ENCODE measurements around the gene APOBEC3C. TPM values are rescaled to one million over a fixed set of nuclear protein-coding genes. Genes with fewer than 3 reads are reported as not detected.
A peak's percentile ranks its signal among the peaks of the same experiment; 100 is the strongest.
"Not testable (repeated sequence)": the region's sequence is repeated elsewhere in the genome, so short reads cannot be mapped to it uniquely, and the experiment has no call there.

The APOBEC3C gene
- total RNA-seq, 8 experiments from 2014 or later, result 0.96 to 59.2 (median 4.5) TPM

DNA sequence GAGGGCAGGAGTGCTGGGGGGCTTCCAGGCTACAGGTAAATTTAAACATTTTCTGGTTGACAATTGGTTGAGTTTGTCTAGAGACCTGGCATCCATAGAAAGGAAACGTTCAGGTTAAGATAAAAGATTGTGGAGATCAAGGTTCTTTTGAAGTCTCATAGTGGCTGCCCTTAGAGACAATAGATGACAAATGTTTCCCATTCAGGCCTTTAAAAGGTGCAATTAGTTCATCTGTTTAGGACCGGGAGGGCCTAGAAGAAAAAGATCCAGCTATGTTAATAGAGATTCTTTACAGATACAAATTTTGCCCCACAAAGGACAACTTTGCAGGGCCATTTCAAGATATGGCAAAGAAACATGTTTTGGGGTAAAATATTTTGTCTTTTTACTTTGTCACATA, 23.0 kb downstream of the APOBEC3C start:
- WGBS, 10 experiments, result 0 to 64% (median 17%) methylated on average over 1 to 2 of the region's 2 CpGs; no CpG with 5 or more reads in 3 of the 10 experiments
- H3K27ac ChIP-seq; in situ Hi-C loops (cut with MboI; ENCODE audit: low pct_unique_long_range_greater_than_20kb in 2 of 9, low sequenced_read_pairs in 9 of 9, unreplicated experiment in 9 of 9); H3K4me3 ChIP-seq; ATAC-seq (replicated peaks in 6 of 8): not testable (repeated sequence)
- H3K4me1 ChIP-seq (replicated peaks in 1 of 2), result peaks cover 26 to 27% of the 10 kb centered on the region in 2 donors

DNA sequence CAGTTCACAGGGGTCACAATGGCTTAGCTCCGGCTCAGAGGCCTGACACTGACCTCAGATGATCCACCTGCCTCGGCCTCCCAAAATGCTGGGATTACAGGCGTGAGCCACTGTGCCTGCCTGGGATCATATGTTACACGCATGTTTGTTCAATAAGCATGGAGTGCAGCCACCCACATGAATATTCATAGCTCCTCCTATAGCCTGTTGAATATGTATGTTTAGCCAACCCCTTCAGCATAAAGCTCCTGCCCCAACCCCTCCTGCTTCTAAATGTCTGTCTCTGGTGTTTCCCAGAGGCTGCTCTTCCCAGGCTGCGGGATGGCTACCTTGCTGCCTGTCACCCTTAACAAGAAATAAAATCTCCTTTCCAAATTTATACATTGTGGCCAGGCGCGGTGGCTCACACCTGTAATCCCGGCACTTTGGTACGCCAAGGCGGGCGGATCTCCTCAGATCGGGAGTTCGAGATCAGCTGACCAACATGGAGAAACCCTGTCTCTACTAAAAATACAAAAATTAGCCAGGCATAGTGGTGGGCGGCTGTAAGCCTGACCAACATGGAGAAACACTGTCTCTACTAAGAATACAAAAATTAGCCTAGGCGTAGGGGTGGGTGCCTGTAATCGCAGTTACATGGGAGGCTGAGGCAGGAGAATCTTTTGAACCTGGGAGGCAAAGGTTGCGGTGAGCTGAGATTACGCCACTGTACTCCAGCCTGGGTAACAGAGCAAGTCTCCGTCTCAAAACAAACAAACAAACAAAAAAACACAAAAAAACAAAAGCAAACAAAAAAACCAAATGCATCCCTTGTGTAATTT, 25.5 kb downstream of the APOBEC3C start:
- WGBS, 10 experiments, result 72 to 95% (median 90%) methylated on average over 4 to 10 of the region's 19 CpGs; no CpG with 5 or more reads in 5 of the 10 experiments
- peaks cover 28 to 30% of the 10 kb centered on the region in 2 donors for H3K4me1 ChIP-seq (replicated peaks in 1 of 2)
- H3K27ac ChIP-seq, result peak overlapping the region in 1 of 2 donors; percentile 74
- in situ Hi-C loops (cut with MboI; ENCODE audit: low pct_unique_long_range_greater_than_20kb in 2 of 9, low sequenced_read_pairs in 9 of 9, unreplicated experiment in 9 of 9), result no loop called here
- ATAC-seq (replicated peaks in 6 of 8), result peak in 1 of 8 experiments; percentile 63
- H3K4me3 ChIP-seq, result peak overlapping the region in 1 of 5 donors; percentile 34

DNA sequence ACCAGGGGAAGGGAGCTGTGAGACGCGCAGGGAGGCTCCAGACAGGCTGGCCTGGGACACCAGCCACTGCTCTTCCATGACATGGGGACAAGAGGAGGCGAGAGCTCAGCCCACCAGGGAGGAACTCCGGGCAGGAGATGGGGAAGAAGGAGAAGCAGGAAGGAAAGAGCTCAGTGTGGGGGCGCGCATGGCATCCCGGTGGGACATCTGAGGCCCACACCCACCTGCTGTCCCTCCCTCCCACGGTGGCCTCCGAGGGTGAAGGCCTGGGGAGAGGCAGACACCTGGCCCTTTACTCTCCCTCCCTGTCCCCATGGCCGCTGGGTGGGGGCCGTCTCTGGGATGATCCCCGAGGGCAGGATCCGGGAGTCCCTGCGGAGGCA, 26.1 kb downstream of the APOBEC3C start:
- WGBS, 10 experiments, result 0 to 40% (median 4%) methylated on average over 1 to 2 of the region's 14 CpGs; no CpG with 5 or more reads in 6 of the 10 experiments
- in situ Hi-C loops (cut with MboI; ENCODE audit: low pct_unique_long_range_greater_than_20kb in 2 of 9, low sequenced_read_pairs in 9 of 9, unreplicated experiment in 9 of 9); ATAC-seq (replicated peaks in 6 of 8): not testable (repeated sequence)
- Histone ChIP-seq H3K4me1 (replicated peaks in 1 of 2) (peaks cover 31 to 32% of the 10 kb centered on the region in 2 donors), H3K27ac (peak overlapping the region in 1 of 2 donors; percentile 74), H3K4me3 (peak overlapping the region in 3 of 5 donors; percentile 20 to 34 (median 28))

DNA sequence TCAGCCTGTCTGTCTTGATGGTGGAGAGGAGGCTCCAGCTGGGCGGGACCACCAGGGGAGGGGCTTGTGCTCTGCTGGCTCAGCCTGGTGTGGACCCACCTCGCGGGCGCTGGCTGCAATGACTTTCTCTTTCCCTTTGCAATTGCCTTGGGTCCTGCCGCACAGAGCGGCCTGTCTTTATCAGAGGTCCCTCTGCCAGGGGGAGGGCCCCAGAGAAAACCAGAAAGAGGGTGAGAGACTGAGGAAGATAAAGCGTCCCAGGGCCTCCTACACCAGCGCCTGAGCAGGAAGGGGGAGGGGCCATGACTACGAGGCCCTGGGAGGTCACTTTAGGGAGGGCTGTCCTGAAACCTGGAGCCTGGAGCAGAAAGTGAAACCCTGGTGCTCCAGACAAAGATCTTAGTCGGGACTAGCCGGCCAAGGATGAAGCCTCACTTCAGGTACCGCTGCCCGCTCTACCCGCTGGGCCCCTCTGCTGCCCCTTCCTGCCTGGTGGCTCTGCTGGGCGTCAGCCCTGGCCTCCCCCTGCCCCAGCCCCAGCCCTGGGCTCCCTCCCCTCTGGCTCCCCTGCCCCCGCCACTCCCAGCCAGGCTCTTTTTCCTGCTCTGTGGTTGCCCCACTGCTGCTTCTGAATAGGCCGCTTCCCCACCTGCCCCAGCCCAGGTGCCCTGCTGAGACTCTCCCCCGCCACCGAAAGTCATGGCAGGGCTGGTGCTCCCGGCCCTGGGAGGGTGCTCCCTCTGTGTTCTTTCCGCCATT, 26.7 kb downstream of the APOBEC3C start, which contains the start of gene APOBEC3F:
Gene APOBEC3F, plus strand, starts transcription at position 327 of the 759 bp plus-strand sequence. Its CDS starts 97 bp downstream, at position 424.
- in situ Hi-C loops (cut with MboI; ENCODE audit: low pct_unique_long_range_greater_than_20kb in 2 of 9, low sequenced_read_pairs in 9 of 9, unreplicated experiment in 9 of 9), result not testable (repeated sequence)
- WGBS, 10 experiments, result 48% methylated on average over 4 of the region's 21 CpGs; no CpG with 5 or more reads in 9 of the 10 experiments
- H3K4me3 ChIP-seq, result peak within 1 kb of the TSS in 4 of 5 donors; percentile 21 to 35 (median 29)
- peak within 1 kb of the TSS; percentile 64 to 84 for H3K27ac ChIP-seq
- peaks cover 37 to 38% of the 10 kb centered on the region in 2 donors for H3K4me1 ChIP-seq (replicated peaks in 1 of 2)
- ATAC-seq (replicated peaks in 6 of 8), result peak; percentile 92 to 96 (median 94)

DNA sequence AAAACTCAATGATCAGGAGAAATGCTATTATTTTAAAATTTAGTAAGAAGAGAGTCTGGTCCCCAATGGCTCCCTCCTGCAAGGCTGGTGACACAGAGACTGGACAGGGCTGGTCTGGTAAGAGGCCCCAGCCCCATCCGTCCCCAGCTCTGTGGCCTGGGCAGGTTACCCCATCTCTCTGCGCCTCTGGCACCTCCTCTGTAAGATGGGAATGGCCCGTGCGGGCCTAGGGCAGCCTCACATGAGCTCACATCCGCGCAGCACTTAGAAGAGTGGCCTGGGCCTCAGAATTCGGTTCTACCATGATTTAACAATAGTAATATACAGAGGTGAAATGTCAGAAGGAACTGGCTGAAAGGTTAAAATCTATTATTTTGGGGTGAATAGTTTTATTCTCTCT, 27.9 kb downstream of the APOBEC3C start:
- Histone ChIP-seq H3K4me1 (replicated peaks in 1 of 2) (peaks cover 41 to 42% of the 10 kb centered on the region in 2 donors), H3K4me3 (no peak overlapping the region), H3K27ac (peak overlapping the region in 1 of 2 donors; percentile 14)
- in situ Hi-C loops (cut with MboI; ENCODE audit: low pct_unique_long_range_greater_than_20kb in 2 of 9, low sequenced_read_pairs in 9 of 9, unreplicated experiment in 9 of 9), result no loop called here
- 57 to 100% (median 93%) methylated on average over 1 to 5 of the region's 7 CpGs; no CpG with 5 or more reads in 4 of the 10 experiments for WGBS, 10 experiments
- ATAC-seq (replicated peaks in 6 of 8), result no peak

DNA sequence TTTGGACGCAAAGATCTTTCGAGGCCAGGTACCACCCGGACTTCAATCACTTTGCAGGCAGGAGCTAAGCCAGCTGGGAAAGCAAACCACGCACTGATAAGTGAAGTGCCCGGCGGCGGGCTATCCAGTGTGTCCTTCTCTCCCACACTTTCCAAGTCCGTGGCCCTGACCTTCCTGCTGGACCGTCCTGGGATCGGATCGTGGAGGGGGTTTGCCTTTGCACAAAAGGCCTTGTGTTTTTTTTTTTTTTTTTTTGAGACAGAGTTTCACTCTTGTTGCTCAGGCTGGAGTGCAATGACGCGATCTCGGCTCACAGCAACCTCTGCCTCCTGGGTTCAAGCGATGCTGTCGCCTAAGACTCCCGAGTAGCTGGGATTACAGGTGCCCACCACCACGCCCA, 29.0 kb downstream of the APOBEC3C start:
- WGBS, 10 experiments, result 95% methylated on average over 3 of the region's 18 CpGs; no CpG with 5 or more reads in 9 of the 10 experiments
- ATAC-seq (replicated peaks in 6 of 8); H3K27ac ChIP-seq; in situ Hi-C loops (cut with MboI; ENCODE audit: low pct_unique_long_range_greater_than_20kb in 2 of 9, low sequenced_read_pairs in 9 of 9, unreplicated experiment in 9 of 9); H3K4me3 ChIP-seq: not testable (repeated sequence)
- peaks cover 38 to 42% of the 10 kb centered on the region in 2 donors for H3K4me1 ChIP-seq (replicated peaks in 1 of 2)

DNA sequence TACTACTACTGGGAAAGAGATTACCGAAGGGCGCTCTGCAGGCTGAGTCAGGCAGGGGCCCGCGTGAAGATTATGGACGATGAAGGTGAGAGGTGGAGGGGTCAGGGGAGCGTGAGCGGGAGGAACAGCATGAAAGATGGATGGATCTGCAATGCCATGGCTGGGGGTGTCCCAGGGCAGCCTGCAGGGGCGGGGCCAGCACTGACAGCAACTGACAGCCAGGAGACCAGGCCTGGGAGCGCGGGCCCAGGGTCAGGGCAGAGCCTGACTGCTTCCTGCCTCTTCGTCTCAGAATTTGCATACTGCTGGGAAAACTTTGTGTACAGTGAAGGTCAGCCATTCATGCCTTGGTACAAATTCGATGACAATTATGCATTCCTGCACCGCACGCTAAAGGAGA, 31.1 kb downstream of the APOBEC3C start:
- in situ Hi-C loops (cut with MboI; ENCODE audit: low pct_unique_long_range_greater_than_20kb in 2 of 9, low sequenced_read_pairs in 9 of 9, unreplicated experiment in 9 of 9); H3K27ac ChIP-seq: not testable (repeated sequence)
- WGBS, 10 experiments, result 40 to 86% (median 60%) methylated on average over 1 to 7 of the region's 14 CpGs; no CpG with 5 or more reads in 6 of the 10 experiments

DNA sequence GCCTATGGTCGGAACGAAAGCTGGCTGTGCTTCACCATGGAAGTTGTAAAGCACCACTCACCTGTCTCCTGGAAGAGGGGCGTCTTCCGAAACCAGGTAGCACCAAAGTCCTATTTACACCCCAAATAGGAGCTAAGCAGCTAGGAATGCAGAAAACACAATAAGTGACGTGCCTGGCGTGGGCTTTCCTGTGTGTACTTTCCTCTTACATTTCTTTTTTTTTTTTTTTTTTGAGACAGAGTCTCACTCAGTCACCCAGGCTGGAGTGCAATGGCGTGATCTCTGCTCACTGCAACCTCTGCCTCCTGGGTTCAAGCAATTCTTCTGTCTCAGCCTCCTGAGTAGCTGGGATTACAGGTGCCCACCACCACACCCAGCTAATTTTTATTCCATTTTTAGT, 35.4 kb downstream of the APOBEC3C start:
- peaks cover 13% of the 10 kb centered on the region in 2 donors for H3K4me1 ChIP-seq (replicated peaks in 1 of 2)
- H3K27ac ChIP-seq; ATAC-seq (replicated peaks in 6 of 8); in situ Hi-C loops (cut with MboI; ENCODE audit: low pct_unique_long_range_greater_than_20kb in 2 of 9, low sequenced_read_pairs in 9 of 9, unreplicated experiment in 9 of 9); H3K4me3 ChIP-seq: not testable (repeated sequence)
- 87 to 100% (median 95%) methylated on average over 1 to 6 of the region's 7 CpGs; no CpG with 5 or more reads in 1 of the 10 experiments for WGBS, 10 experiments

More for the DNA sequence above, 31.1 kb downstream of the APOBEC3C start:
- H3K4me3 ChIP-seq, result not testable (repeated sequence)
- ATAC-seq (replicated peaks in 6 of 8), result peak in 3 of 8 experiments; percentile 28 to 49 (median 29)
- peaks cover 30 to 32% of the 10 kb centered on the region in 2 donors for H3K4me1 ChIP-seq (replicated peaks in 1 of 2)

DNA sequence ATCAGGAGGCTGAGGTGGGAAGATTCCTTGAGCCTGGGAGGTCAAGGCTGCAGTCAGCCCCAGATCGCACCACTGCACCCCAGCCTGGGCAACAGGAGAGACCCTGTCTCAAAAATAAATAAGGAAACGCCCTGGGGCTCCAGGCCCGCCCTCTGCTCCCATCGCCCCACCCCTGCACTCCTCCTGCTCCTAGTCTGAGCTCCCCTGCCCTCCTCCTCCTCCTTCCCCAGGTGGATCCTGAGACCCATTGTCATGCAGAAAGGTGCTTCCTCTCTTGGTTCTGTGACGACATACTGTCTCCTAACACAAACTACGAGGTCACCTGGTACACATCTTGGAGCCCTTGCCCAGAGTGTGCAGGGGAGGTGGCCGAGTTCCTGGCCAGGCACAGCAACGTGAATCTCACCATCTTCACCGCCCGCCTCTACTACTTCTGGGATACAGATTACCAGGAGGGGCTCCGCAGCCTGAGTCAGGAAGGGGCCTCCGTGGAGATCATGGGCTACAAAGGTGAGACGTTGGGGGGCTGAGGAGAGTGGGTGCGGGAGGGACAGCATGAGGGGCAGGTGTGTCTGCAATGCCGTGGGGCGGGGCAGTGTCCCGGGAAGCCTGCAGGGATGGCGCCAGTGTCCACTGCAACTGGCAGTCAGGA, 37.9 kb downstream of the APOBEC3C start:
- in situ Hi-C loops (cut with MboI; ENCODE audit: low pct_unique_long_range_greater_than_20kb in 2 of 9, low sequenced_read_pairs in 9 of 9, unreplicated experiment in 9 of 9); ATAC-seq (replicated peaks in 6 of 8); H3K27ac ChIP-seq; H3K4me3 ChIP-seq; H3K4me1 ChIP-seq (replicated peaks in 1 of 2): not testable (repeated sequence)
- WGBS, 10 experiments, result 70 to 90% (median 80%) methylated on average over 2 of the region's 18 CpGs; no CpG with 5 or more reads in 7 of the 10 experiments

DNA sequence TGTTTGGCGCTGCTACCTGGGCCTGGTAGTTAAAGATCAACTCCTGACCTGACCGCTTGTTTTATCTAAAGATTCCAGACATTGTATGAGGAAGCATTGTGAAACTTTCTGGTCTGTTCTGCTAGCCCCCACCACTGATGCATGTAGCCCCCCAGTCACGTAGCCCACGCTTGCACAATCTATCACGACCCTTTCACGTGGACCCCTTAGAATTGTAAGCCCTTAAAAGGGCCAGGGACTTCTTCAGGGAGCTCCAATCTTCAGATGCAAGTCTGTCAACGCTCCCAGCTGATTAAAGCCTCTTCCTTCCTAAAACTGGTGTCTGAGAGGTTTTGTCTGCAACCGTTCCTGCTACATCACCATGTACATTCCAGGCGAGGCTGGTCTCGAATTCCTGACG, 41.6 kb downstream of the APOBEC3C start:
- Histone ChIP-seq H3K4me1 (replicated peaks in 1 of 2) (no peaks in the 10 kb centered on the region), H3K4me3 (no peak overlapping the region), H3K27ac (no peak overlapping the region)
- in situ Hi-C loops (cut with MboI; ENCODE audit: low pct_unique_long_range_greater_than_20kb in 2 of 9, low sequenced_read_pairs in 9 of 9, unreplicated experiment in 9 of 9), result no loop called here
- WGBS, 10 experiments, result 30 to 100% (median 94%) methylated on average over 1 to 7 of the region's 11 CpGs; no CpG with 5 or more reads in 1 of the 10 experiments
- ATAC-seq (replicated peaks in 6 of 8), result no peak

DNA sequence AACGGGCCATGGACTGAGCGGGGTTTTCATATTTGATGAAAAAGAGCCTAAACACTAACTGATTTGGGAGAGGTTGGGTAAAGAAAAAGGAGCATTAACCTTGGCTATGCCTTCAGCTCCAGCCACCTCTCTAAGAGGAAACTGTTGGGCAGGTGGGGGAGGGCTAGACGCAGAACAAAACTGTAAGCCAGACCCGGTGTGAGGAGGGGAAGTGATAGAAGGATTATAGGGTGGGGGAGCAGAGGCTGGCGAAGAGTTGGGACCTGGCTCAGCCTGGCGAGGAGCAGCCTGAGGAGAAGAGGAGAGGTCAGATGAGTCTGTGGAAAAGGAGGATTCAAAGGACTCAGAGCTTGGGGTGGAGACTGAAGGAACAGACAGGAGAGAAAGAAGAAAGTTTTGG, 47.2 kb downstream of the APOBEC3C start:
- H3K4me3 ChIP-seq; ATAC-seq (replicated peaks in 6 of 8); in situ Hi-C loops (cut with MboI; ENCODE audit: low pct_unique_long_range_greater_than_20kb in 2 of 9, low sequenced_read_pairs in 9 of 9, unreplicated experiment in 9 of 9); H3K4me1 ChIP-seq (replicated peaks in 1 of 2); H3K27ac ChIP-seq: not testable (repeated sequence)
- WGBS, 10 experiments, result 33 to 80% (median 79%) methylated on average over 1 to 5 of the region's 6 CpGs; no CpG with 5 or more reads in 3 of the 10 experiments

DNA sequence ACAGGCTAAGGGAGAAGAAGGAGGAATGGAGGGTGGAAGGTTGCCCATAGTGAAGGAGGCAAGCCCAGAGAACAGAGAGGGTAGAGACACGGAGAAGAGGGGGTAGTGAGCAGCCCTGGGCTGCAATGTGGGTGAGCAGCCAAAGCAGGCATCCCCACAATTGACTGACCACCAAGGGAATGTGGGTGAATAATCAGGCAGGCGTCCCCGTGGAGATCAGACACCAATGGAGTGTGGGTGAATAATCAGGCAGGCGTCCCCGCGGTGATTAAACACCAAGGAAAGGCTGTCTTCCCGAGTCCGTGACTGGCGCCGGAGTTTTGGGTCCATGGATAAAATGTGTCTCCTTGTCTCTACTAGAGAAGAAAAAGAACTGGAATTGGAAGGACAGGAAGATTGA, 47.9 kb downstream of the APOBEC3C start:
- H3K4me1 ChIP-seq (replicated peaks in 1 of 2); ATAC-seq (replicated peaks in 6 of 8); in situ Hi-C loops (cut with MboI; ENCODE audit: low pct_unique_long_range_greater_than_20kb in 2 of 9, low sequenced_read_pairs in 9 of 9, unreplicated experiment in 9 of 9); H3K4me3 ChIP-seq; H3K27ac ChIP-seq: not testable (repeated sequence)
- WGBS, 10 experiments, result 40 to 93% (median 83%) methylated on average over 1 to 10 of the region's 10 CpGs; no CpG with 5 or more reads in 3 of the 10 experiments
